ENCODE results near the gene GNAZ. TPM values are rescaled to one million over a fixed set of nuclear protein-coding genes. Genes with fewer than 3 reads are reported as not detected.

Gene GNAZ
- total RNA-seq, 1 experiment from 2014 or later = 11.9 TPM

DNA sequence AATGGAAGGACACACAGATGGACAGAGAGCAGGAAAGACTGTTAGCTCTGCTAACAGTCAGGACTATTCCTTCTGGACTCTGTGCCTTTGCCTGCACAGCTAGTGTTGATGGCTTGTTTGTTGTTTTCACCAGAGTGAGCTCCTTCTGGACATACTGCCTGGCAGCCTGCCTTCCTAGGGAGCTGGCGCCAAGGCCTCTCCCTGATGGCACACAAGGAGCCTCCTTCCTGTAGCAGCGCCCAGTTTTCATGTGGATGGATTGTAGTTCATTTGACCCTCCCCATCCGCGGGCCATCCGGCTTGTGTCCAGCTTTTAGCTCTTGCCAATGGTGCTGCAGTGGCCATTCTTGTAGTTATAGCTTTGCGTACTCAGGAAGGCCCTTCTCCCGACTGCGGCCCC is 93.3 kb downstream of the GNAZ start:
- Histone ChIP-seq H3K4me1 (no peaks in the 10 kb centered on the region), H3K9me3 (replicated peaks) (no peaks in the 10 kb centered on the region), H3K36me3 (no peaks in the 10 kb centered on the region), H3K27me3 (peaks cover 7% of the 10 kb centered on the region; the same call in 1 of the 2 replicates), H3K4me3 (no peak overlapping the region), H3K27ac (no peak overlapping the region)
- DNase-seq = no peak

GRCh38 chr22:23164091-23164490 is 93.8 kb downstream of the GNAZ start:
- Histone ChIP-seq H3K36me3 (no peaks in the 10 kb centered on the region), H3K27me3 (peaks cover 2% of the 10 kb centered on the region; the same call in 1 of the 2 replicates), H3K27ac (no peak overlapping the region), H3K4me3 (no peak overlapping the region), H3K4me1 (no peaks in the 10 kb centered on the region), H3K9me3 (replicated peaks) (no peaks in the 10 kb centered on the region)
- DNase-seq = no peak

GRCh38 chr22:23166042-23166831 is 95.9 kb downstream of the GNAZ start:
- no peaks in the 10 kb centered on the region for H3K36me3 ChIP-seq
- no peak overlapping the region for H3K27ac ChIP-seq
- no peak overlapping the region for H3K4me3 ChIP-seq
- DNase-seq = no peak
- H3K9me3 ChIP-seq (replicated peaks) = no peaks in the 10 kb centered on the region
- no peaks in the 10 kb centered on the region for H3K4me1 ChIP-seq
- no peaks in the 10 kb centered on the region for H3K27me3 ChIP-seq

DNA sequence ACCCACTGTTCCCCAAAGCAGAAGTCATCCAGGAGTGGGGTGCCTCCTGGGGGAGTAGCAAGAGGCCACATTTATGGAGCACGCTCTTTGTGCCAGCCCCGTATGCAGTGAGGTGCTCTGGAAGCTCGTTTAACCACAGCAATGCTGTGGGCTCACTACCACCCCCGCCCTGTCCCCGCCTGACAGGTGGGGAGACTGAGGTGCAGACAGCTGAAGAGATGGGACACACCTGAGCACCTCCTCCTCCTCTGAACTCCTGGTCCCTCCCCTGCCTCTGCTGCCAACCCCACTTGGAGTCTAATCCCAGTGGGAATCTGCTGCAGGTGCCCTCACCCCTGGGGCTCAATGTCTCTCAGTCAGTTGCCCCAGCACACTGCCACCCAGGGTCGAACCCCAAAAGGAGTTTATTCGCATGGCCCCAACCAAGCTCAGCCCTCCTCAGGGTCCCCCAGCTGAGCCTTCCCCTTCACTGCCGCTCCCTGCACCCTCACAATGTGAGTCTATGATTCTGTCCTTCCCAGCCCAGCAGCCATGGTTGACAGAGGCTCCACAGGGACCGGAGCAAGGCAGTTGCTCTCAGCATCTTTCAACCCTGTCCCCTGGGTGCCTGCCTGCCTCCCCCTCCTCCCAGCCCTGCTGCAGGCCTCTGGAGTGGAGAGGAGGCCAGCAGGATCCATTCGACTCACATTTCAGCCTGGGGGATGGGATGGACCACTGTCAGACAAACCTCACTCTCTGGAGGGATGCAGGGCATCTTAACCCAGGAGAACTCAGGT is 96.7 kb downstream of the GNAZ start:
- H3K4me1 ChIP-seq = no peaks in the 10 kb centered on the region
- no peaks in the 10 kb centered on the region for H3K27me3 ChIP-seq
- no peaks in the 10 kb centered on the region for H3K36me3 ChIP-seq
- no peaks in the 10 kb centered on the region for H3K9me3 ChIP-seq (replicated peaks)
- DNase-seq = no peak
- H3K27ac ChIP-seq = no peak overlapping the region
- H3K4me3 ChIP-seq = no peak overlapping the region

GRCh38 chr22:23168391-23169042 is 98.2 kb downstream of the GNAZ start:
- DNase-seq = no peak
- Histone ChIP-seq H3K27me3 (no peaks in the 10 kb centered on the region), H3K9me3 (replicated peaks) (no peaks in the 10 kb centered on the region)

DNA sequence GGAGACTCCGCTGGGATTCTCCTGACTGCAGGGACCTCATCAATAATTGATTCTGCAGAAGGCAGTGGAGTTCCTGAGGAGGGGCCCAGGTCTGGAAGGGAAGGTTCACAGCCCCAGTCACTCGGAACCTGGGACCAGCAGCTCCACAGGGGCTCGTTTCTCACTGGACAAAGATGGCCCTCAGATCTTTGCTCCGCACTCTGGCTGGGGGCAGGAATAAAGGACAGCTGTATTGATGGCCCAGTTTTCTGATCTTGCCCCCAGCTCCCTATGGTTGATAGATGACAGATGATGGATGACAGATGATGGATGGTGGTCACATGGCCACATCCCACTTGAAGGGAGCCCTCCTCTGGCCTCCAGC is 98.7 kb downstream of the GNAZ start:
- Histone ChIP-seq H3K9me3 (replicated peaks) (no peaks in the 10 kb centered on the region), H3K27me3 (no peaks in the 10 kb centered on the region), H3K4me1 (no peaks in the 10 kb centered on the region), H3K4me3 (no peak overlapping the region), H3K36me3 (no peaks in the 10 kb centered on the region), H3K27ac (no peak overlapping the region)
- DNase-seq = no peak

More at GRCh38 chr22:23168391-23169042, 98.2 kb downstream of the GNAZ start:
- H3K27ac ChIP-seq = no peak overlapping the region
- no peaks in the 10 kb centered on the region for H3K4me1 ChIP-seq
- H3K4me3 ChIP-seq = no peak overlapping the region
- no peaks in the 10 kb centered on the region for H3K36me3 ChIP-seq

Other genes starting within 250 kb of the GNAZ start
- gene IGLL5, start 182.7 kb upstream of the GNAZ start, total RNA-seq (2014; rRNA removed; shearing (Covaris generic)) = 0.94 and 1.0 TPM in 2 replicates
- gene RSPH14, start 71.5 kb downstream of the GNAZ start, total RNA-seq (2014; rRNA removed; shearing (Covaris generic)) = not detected in 2 replicates
- gene RAB36, start 75.0 kb downstream of the GNAZ start, total RNA-seq (2014; rRNA removed; shearing (Covaris generic)) = not detected in 2 replicates
- 24.9 and 27.2 TPM in 2 replicates for gene BCR, start 110.0 kb downstream of the GNAZ start, total RNA-seq (2014; rRNA removed; shearing (Covaris generic))